ENCODE results near the gene PRRG2. TPM values are rescaled to one million over a fixed set of nuclear protein-coding genes. Genes with fewer than 3 reads are reported as not detected.
"Not testable (repeated sequence)": the region's sequence is repeated elsewhere in the genome, so short reads cannot be mapped to it uniquely, and the experiment has no call there.

The PRRG2 gene
- total and polyA plus RNA-seq, 3 experiments from 2014 or later = 0.24 to 1.2 (median 1.2) TPM

GRCh38 chr19:49631014-49631588 lies 50.0 kb downstream of the PRRG2 start:
- no peak overlapping the region for H3K4me3 ChIP-seq (ENCODE audit: low read length)
- POLR2A ChIA-PET = interaction anchor here (0.6 to 1.2 kb wide), 3 partner anchors 9 to 136 kb away, joined by 4 to 6 read pairs (median 4); partner anchors contain the start of genes AP2A1 and RRAS
- CTCF ChIA-PET = interaction anchor here (0.7 kb wide), 1 partner anchor 168 kb away, joined by 3 read pairs; no protein-coding TSS in a partner anchor

DNA sequence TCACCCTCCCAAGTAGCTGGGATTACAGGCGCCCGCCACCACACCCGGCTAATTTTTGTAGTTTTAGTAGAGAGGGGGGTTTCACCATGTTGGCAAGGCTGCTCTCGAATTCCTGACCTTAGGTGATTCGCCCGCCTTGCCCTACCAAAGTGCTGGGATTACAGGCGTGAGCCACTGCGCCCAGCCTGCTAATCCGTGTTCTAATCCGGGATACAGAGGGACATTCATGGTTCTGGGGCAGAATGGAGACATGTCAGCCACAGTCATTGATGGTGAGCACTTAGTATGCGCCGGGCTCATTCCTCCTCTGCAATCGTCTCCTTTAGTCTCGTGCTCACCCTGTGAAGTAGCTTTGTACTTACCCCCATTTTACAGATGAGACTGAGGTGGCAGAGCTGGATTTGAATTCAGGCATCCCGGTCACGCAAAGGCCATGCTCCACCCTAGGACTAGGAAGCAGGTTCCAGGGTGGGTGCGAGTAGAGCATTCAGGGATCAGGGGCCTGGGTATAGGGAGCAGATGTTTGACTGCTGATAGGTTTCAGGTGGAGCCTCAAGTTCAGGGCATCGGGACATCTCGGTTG lies 50.6 kb downstream of the PRRG2 start:
- no peaks in the 10 kb centered on the region for H3K4me1 ChIP-seq (ENCODE audit: insufficient read depth, low read length)
- Mint-ChIP-seq H3K9me3 (no peaks in the 10 kb centered on the region), H3K4me3 (no peak overlapping the region), H3K27ac (peak overlapping the region in 2 of 8 donors; percentile 38 to 89), H3K36me3 (peaks cover 0 to 20% (median 3%) of the 10 kb centered on the region in 3 donors), H3K4me1 (peaks cover 0 to 5% (median 3%) of the 10 kb centered on the region in 3 donors), H3K27me3 (no peaks in the 10 kb centered on the region)
- H3K36me3 ChIP-seq (ENCODE audit: insufficient read depth, low read length) = no peaks in the 10 kb centered on the region
- CTCF ChIA-PET = no interaction called here
- no peak for DNase-seq
- H3K27ac ChIP-seq (ENCODE audit: low read depth, low read length) = no peak overlapping the region
- H3K4me3 ChIP-seq (ENCODE audit: low read length) = no peak overlapping the region
- no peaks in the 10 kb centered on the region for H3K9me3 ChIP-seq (ENCODE audit: low read length)
- no peaks in the 10 kb centered on the region for H3K27me3 ChIP-seq (ENCODE audit: insufficient read depth, low read length, poor library complexity, severe bottlenecking)
- POLR2A ChIA-PET = no interaction called here

More at GRCh38 chr19:49631014-49631588, 50.0 kb downstream of the PRRG2 start:
- no peaks in the 10 kb centered on the region for H3K27me3 ChIP-seq (ENCODE audit: insufficient read depth, low read length, poor library complexity, severe bottlenecking)
- Mint-ChIP-seq H3K9me3 (no peaks in the 10 kb centered on the region), H3K27ac (peak overlapping the region in 4 of 8 donors; percentile 17 to 35 (median 32)), H3K4me3 (no peak overlapping the region), H3K4me1 (peaks cover 0 to 5% (median 3%) of the 10 kb centered on the region in 3 donors), H3K36me3 (peaks cover 0 to 26% (median 3%) of the 10 kb centered on the region in 3 donors), H3K27me3 (no peaks in the 10 kb centered on the region)
- no peaks in the 10 kb centered on the region for H3K4me1 ChIP-seq (ENCODE audit: insufficient read depth, low read length)
- H3K36me3 ChIP-seq (ENCODE audit: insufficient read depth, low read length) = no peaks in the 10 kb centered on the region
- no peaks in the 10 kb centered on the region for H3K9me3 ChIP-seq (ENCODE audit: low read length)
- no peak overlapping the region for H3K27ac ChIP-seq (ENCODE audit: low read depth, low read length)
- no peak for DNase-seq

DNA sequence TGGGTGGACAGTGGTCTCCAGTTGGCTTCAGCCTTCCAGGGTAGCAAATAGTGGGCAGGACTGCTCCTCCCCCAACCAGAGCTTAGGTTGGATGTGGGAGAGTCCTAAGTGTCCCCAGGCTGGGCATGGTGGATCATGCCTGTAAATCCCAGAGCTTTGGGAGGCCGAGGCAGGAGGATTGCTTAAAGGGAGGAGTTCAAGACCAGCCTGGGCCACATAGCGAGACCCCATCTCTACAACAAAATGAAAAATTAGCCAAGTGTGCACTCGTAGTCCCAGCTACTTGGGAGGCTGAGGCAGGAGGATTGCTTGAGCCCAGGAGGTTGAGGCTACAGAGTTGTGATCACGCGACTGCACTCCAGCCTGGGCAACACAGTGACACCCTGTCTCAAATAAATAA lies 51.5 kb downstream of the PRRG2 start:
- no peaks in the 10 kb centered on the region for H3K9me3 Mint-ChIP-seq
- peaks cover 0 to 5% (median 5%) of the 10 kb centered on the region in 3 donors for H3K4me1 Mint-ChIP-seq
- no peaks in the 10 kb centered on the region for H3K4me1 ChIP-seq (ENCODE audit: insufficient read depth, low read length)
- peak overlapping the region in 1 of 8 donors; percentile 89 for H3K27ac Mint-ChIP-seq
- CTCF ChIA-PET = interaction anchor here (0.7 kb wide), 1 partner anchor 58 kb away, joined by 3 read pairs; no protein-coding TSS in a partner anchor
- DNase-seq = no peak
- H3K36me3 ChIP-seq (ENCODE audit: insufficient read depth, low read length) = no peaks in the 10 kb centered on the region
- H3K4me3 ChIP-seq (ENCODE audit: low read length) = no peak overlapping the region
- no peak overlapping the region for H3K27ac ChIP-seq (ENCODE audit: low read depth, low read length)
- peaks cover 0 to 12% (median 3%) of the 10 kb centered on the region in 3 donors for H3K36me3 Mint-ChIP-seq
- no peak overlapping the region for H3K4me3 Mint-ChIP-seq
- POLR2A ChIA-PET = no interaction called here
- H3K27me3 ChIP-seq (ENCODE audit: insufficient read depth, low read length, poor library complexity, severe bottlenecking) = no peaks in the 10 kb centered on the region
- H3K9me3 ChIP-seq (ENCODE audit: low read length) = no peaks in the 10 kb centered on the region
- no peaks in the 10 kb centered on the region for H3K27me3 Mint-ChIP-seq

GRCh38 chr19:49633273-49633672 lies 52.2 kb downstream of the PRRG2 start:
- POLR2A ChIA-PET; H3K4me1 ChIP-seq (ENCODE audit: insufficient read depth, low read length); H3K4me3 ChIP-seq (ENCODE audit: low read length); H3K27ac Mint-ChIP-seq; H3K9me3 Mint-ChIP-seq; H3K9me3 ChIP-seq (ENCODE audit: low read length); H3K27me3 Mint-ChIP-seq; H3K36me3 Mint-ChIP-seq; H3K27ac ChIP-seq (ENCODE audit: low read depth, low read length); H3K36me3 ChIP-seq (ENCODE audit: insufficient read depth, low read length); DNase-seq; H3K27me3 ChIP-seq (ENCODE audit: insufficient read depth, low read length, poor library complexity, severe bottlenecking); H3K4me3 Mint-ChIP-seq; CTCF ChIA-PET: not testable (repeated sequence)
- H3K4me1 Mint-ChIP-seq = peaks cover 4 to 11% (median 10%) of the 10 kb centered on the region in 3 donors

GRCh38 chr19:49635530-49636232 lies 54.6 kb downstream of the PRRG2 start:
- H3K27ac ChIP-seq (ENCODE audit: low read depth, low read length) = no peak overlapping the region
- no peak overlapping the region for H3K4me3 ChIP-seq (ENCODE audit: low read length)
- no peak overlapping the region for H3K4me3 Mint-ChIP-seq
- peaks cover 15% of the 10 kb centered on the region for H3K4me1 ChIP-seq (ENCODE audit: insufficient read depth, low read length)
- no peaks in the 10 kb centered on the region for H3K9me3 ChIP-seq (ENCODE audit: low read length)
- no peak for DNase-seq
- H3K27ac Mint-ChIP-seq = peak overlapping the region in 5 of 8 donors; percentile 29 to 95 (median 38)
- no peaks in the 10 kb centered on the region for H3K9me3 Mint-ChIP-seq
- peaks cover 0 to 4% (median 0%) of the 10 kb centered on the region in 3 donors for H3K36me3 Mint-ChIP-seq
- CTCF ChIA-PET = interaction anchor here (0.6 kb wide), 1 partner anchor 23 kb away, joined by 4 read pairs; no protein-coding TSS in a partner anchor
- H3K4me1 Mint-ChIP-seq = peaks cover 19 to 31% (median 31%) of the 10 kb centered on the region in 3 donors
- H3K36me3 ChIP-seq (ENCODE audit: insufficient read depth, low read length) = no peaks in the 10 kb centered on the region
- no peaks in the 10 kb centered on the region for H3K27me3 Mint-ChIP-seq
- POLR2A ChIA-PET = interaction anchor here (1.1 kb wide), 1 partner anchor 9 kb away, joined by 4 read pairs; no protein-coding TSS in a partner anchor
- H3K27me3 ChIP-seq (ENCODE audit: insufficient read depth, low read length, poor library complexity, severe bottlenecking) = no peaks in the 10 kb centered on the region

- Mint-ChIP-seq H3K27me3 (no peaks in the 10 kb centered on the region), H3K4me1 (peaks cover 24 to 37% (median 32%) of the 10 kb centered on the region in 3 donors), H3K4me3 (no peak overlapping the region), H3K9me3 (no peaks in the 10 kb centered on the region), H3K27ac (peak overlapping the region in 3 of 8 donors; percentile 34 to 93 (median 37)), H3K36me3 (peaks cover 0 to 4% (median 0%) of the 10 kb centered on the region in 3 donors)
- ChIA-PET CTCF (interaction anchor here (0.6 kb wide), 1 partner anchor 23 kb away, joined by 4 read pairs; no protein-coding TSS in a partner anchor), POLR2A (interaction anchor here (1.1 kb wide), 1 partner anchor 9 kb away, joined by 4 read pairs; no protein-coding TSS in a partner anchor)
- no peak overlapping the region for H3K4me3 ChIP-seq (ENCODE audit: low read length)
- no peaks in the 10 kb centered on the region for H3K27me3 ChIP-seq (ENCODE audit: insufficient read depth, low read length, poor library complexity, severe bottlenecking)
- DNase-seq = no peak
- no peaks in the 10 kb centered on the region for H3K9me3 ChIP-seq (ENCODE audit: low read length)
- H3K36me3 ChIP-seq (ENCODE audit: insufficient read depth, low read length) = no peaks in the 10 kb centered on the region
- peaks cover 22% of the 10 kb centered on the region for H3K4me1 ChIP-seq (ENCODE audit: insufficient read depth, low read length)
- H3K27ac ChIP-seq (ENCODE audit: low read depth, low read length) = no peak overlapping the region
Measured at GRCh38 chr19:49636233-49636932, 55.3 kb downstream of the PRRG2 start.

GRCh38 chr19:49637821-49638738 lies 57.0 kb downstream of the PRRG2 start:
- Histone ChIP-seq H3K27me3 (ENCODE audit: insufficient read depth, low read length, poor library complexity, severe bottlenecking) (no peaks in the 10 kb centered on the region), H3K4me3 (ENCODE audit: low read length) (no peak overlapping the region), H3K36me3 (ENCODE audit: insufficient read depth, low read length) (no peaks in the 10 kb centered on the region), H3K27ac (ENCODE audit: low read depth, low read length) (peak overlapping the region; percentile 31), H3K4me1 (ENCODE audit: insufficient read depth, low read length) (peaks cover 32% of the 10 kb centered on the region), H3K9me3 (ENCODE audit: low read length) (no peaks in the 10 kb centered on the region)
- peaks cover 0 to 3% of the 10 kb centered on the region in 2 donors for H3K27me3 Mint-ChIP-seq
- ChIA-PET POLR2A (interaction anchor here (1.1 kb wide), 1 partner anchor 38 kb away, joined by 6 read pairs; no protein-coding TSS in a partner anchor), CTCF (no interaction called here)
- peaks cover 0 to 7% (median 0%) of the 10 kb centered on the region in 3 donors for H3K36me3 Mint-ChIP-seq
- no peaks in the 10 kb centered on the region for H3K9me3 Mint-ChIP-seq
- H3K27ac Mint-ChIP-seq = peak overlapping the region; percentile 39 to 92 (median 70)
- peaks cover 38 to 48% (median 45%) of the 10 kb centered on the region in 3 donors for H3K4me1 Mint-ChIP-seq
- H3K4me3 Mint-ChIP-seq = peak overlapping the region; percentile 44 to 94 (median 65)
- peak in 1 of 5 donors; percentile 47 for DNase-seq

Measured in CD8-positive, alpha-beta memory T cell (primary cell).